NCI-H2227 (cell line): ENCODE data around the gene SCN4B.

ENCODE experiments used
- DNase-seq: peaks from one replicate; lab custom pipeline; 2025; ENCODE audit not compliant: unreplicated experiment; lab: John Stamatoyannopoulos, UW

The SCN4B gene

DNA sequence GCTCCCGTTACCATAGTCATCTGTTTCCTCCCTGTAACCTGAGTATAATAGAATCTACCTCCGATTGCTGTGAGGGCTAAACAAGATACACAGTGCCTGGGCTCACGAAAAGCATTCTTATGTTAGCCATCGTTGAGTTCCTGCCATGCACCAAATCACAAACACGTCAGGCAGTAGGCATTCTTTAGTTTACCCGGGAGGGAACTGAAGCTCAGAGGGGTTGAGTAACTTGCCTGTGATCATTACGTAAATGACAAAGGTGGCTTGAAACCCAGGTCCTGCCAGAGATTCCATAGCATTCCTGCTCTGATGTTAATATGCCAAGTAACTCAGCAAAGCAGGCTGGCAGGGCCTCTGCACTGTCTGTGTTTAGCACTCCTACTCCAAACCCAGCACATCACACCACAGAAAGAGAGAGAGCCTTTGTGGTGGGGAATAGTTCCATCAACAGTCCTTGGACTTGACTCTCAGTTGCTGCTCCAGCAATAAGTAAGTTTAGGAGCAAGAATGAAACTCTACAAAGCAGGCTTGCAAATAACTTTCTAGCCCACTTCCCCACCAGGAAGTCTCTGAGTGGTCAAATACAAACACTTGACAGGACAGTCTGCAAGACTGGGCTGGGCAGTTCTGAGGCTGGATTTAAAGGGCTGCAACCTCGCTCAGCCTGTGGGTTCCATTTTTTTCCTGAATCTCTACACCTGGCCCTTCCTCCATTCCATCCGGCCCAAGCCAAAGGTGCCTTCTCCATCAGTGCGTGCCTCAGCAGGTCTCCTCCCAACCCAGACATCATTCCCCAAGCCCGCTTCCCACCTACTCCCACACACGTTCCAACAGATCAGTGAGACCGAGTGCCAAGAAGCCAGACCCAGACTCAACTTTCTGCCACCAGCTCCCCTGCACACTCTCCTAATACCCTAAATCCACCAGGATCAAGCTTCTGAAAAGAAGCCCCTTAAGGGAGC lies 22.7 kb upstream of the SCN4B start:
- DNase-seq, result no peak

DNA sequence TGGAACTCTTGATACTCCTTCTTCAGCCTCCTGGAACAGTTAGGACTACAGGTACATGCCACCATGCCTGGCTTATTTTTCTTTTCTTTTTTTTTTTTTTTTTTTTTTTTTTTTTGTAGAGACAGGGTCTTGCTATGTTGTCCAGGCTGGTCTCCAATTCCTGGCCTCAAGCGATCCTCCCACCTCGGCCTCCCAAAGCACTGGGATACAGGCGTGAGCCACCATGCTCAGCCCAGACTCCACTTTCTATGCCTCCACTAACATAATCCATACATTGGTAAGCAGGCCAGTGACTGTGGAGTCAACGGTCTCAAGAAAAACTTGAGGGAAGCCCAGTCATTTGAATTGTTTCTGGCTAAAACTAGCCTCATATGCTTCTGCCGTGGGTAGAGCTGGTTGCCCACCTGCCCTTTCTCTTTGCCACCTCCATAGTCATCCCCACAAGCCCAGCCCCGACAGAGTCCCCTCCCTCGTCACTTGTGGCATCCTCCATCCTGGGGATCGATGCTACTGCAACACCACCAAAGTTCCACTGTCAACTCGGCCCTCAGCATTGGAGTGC lies 21.5 kb upstream of the SCN4B start:
- no peak for DNase-seq

DNA sequence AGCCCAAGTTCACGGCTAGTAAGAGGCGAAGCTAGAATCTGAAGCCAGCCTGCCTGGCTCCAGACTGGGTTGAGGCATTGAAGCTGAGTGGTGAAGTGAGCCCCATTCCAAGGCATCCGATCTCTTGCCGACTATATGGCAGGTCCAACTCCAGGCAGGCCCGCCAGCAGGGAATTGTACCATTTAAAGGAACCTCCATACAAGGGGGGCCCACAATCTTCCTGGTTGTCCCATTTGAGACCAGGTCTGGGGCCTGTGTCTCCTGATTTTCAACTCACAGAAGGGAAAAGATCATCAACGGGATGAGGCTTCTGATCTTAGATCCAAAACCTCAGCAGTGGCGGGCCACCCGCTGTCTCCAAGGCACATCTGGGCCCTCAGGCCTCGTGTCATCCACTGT lies 19.7 kb upstream of the SCN4B start:
- no peak for DNase-seq

DNA sequence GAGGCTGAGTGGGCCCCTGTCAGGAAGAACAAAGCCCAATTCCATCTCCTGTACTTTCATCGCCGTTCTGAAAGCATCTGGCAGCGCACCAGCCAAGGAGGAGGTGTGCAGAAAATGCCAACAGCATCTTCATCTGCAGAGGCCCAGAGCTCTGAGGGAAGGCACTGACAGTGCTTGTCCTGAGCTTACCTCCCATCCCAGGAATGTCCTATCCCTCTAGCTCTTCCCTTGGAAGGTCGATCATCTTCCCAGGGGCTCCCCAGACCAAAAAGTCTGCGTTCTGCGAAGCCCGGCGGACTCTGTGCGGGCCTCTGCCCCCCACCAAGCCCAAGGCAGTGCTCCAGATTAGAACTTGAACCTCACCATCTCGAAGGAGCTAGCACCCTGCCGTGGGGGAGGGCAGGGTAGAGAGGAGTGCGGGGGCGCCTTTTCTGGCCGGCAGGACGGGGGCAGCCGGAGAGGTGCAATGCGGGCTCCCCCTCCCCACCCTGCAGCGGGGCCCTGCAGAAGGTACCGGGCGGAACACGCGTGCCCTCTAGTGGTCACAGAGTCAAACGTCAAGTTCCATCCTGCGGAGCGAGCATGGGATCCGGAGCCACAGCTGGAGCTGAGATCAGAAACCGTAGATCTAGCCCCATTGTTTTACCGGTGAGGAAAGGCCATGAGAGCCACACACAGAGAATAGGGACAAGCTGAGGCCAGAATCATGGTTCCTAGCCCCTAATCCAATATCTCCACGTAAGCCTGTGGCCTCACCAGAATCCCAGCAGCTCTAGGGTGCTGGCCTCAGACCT lies 18.8 kb upstream of the SCN4B start:
- DNase-seq, result peak; percentile 78

DNA sequence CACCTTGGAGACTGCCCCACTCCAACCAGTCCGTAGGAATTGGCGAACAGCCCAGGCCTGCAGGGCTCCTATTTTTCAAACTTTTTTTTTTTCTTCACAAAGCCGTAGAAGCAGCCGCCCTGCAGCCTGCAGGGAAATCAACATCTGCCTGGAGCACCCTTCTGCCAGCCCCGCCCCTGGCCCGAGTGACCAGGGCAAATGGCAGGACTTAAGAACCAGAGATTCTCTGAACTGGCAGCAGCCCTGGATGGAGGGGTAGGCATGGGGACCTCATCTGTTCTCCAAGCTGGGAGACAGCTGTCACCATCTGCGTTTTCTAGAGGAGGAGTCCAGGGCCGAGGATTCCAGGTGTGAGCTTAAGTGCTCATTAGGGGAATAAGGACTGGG lies 18.3 kb upstream of the SCN4B start:
- DNase-seq, result no peak

DNA sequence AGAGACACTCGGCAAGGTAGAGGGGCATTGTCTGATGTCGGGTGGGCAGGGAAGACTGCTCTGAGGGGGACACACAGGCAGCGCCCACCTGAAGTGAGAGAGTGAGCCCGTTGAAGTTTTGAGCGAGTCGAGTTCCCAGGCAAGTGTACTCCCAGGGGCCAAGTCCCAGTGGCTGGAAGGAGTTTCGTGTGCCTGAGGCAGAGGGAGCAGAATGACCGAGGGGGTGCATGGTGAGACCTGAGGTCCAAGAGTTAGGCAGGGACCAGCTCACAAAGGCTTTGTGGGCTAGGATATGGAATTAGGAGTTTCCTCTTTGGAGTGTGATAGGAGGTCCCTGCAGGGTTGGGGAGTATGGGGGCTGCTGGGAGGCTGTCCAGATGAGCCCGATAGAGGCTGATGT lies 17.6 kb upstream of the SCN4B start:
- no peak for DNase-seq

DNA sequence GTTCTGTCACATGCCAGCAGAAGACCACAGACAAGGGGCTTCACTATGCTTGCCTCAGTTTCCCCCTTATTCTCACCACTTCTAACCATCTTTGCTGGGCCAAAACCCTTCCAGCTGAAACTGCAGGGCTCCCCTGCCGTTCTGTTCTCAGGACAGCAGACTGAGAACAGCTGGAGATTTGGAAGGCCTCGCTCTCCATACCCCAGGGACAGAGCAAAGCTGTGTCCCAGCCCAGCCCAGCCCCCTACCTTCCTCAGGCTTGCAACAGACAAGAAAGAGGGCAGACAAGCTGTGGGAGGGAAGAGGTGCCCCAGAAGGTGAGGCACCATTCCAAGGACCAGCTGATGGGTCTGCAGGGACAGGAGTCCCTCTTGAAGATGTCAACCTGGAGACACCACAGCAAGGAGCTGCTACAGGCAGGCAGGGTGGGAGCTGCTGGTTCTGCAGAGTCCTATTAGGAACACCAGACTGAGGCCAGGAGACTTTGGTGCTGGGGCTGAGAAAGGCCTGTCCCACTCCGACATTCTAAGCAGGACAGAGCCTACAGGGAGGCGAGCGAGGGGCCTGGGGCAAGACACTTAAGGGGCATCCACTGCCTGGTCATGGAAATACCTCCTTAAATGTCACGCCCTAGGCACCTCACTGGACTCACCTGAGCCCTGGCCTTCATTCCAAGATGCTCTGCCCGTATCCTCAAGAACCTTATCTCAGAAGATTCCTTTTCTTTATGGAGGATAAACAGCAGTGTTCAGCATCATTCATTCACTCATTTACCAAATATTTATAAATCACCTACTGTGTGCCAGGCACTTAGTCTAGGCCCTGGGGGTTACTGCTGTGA lies 16.9 kb upstream of the SCN4B start:
- no peak for DNase-seq

DNA sequence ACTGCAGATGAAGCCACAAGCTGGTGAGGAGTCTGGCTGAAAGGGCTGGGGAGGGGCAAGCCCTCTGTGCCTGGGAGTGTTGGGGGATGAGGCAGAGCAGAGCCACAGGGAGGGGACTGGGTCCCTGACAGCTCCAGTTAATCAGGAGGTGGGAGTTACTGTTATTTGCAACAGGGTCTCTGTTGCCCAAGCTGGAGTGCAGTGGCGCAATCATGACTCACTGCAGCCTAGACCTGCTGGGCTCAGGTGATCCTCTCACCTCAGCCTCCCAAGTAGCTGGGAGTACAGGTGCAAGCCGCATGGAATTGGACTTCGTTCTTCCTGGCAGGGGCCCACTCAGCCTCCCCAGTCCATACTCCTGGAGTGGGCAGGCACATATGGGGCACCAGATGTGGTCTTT lies 16.1 kb upstream of the SCN4B start:
- DNase-seq, result no peak

DNA sequence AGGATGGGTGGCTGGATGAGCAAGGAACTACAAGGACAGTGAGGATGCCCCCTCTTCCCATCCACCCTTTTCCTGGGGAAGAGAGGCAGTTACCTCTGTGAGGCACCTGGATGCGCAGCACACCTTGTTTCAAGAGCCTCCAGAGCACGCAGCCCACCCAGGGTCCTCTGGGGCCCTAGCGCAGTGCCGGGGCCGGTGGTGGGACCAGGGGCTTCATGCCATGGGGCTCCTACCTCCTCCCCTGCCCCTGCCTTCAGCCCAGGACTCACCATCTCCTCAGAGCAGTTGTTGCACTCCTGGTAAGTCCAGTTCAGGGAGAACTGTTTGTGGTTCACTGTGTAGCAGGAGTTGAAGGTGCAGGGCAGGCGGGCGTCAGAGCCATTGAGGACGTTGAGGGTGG lies 15.7 kb upstream of the SCN4B start:
- DNase-seq, result no peak

DNA sequence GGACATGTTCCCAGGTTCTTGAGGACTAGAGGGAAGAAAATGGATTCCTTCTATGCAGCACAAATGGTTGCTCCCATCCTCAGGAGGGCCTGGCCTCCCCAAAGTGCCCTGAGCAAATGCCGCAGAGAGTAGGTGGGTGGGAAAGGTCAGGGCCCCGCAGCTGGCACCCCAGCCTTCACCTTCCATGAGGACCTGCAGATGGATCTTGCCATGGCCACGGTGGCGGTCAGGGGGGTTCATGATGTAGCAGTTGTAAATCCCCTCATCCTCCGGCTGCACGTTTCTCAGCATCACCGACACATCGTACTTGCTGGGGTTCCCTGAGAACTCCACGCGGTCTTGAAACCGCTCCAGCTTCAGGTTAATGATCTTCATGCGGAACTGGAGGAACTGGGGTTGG lies 15.3 kb upstream of the SCN4B start:
- no peak for DNase-seq

DNA sequence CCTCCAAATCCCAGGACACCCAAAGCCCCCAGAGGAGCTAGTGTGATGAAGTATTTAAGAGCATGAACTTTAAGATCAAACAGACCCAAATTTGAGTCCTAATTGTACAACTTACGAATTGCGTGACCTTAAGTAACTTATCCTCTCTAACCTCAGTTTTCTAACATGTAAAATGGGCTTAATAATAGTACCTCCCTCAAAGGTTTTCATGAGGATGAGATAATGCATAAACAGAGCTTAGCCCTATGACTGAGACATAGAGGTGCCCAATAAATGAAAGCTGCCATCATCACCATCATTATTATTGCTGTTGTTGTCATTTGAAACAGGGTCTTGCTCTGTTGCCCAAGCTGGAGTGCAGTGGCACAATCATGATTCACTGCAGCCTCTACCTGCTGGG lies 14.6 kb upstream of the SCN4B start:
- no peak for DNase-seq

DNA sequence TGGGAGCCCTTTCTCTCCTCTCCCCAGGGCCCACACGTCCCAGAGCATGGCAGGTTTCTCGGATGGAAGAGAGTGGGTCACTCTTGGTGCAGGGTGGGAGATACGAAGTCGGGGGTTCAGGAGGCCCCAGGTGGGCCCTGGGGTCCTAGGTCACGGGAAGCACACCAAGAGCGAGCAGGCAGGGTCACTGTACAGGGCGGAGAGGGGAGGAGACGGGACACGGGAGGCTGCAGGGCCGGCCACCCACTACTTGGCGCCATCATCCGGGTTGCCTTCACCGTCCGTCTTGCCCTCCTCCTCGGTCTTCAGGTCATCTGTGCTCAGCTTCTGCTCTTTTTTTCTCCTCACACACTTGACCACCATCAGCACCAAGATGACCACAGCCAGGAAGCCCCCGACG lies 14.0 kb upstream of the SCN4B start:
- no peak for DNase-seq

DNA sequence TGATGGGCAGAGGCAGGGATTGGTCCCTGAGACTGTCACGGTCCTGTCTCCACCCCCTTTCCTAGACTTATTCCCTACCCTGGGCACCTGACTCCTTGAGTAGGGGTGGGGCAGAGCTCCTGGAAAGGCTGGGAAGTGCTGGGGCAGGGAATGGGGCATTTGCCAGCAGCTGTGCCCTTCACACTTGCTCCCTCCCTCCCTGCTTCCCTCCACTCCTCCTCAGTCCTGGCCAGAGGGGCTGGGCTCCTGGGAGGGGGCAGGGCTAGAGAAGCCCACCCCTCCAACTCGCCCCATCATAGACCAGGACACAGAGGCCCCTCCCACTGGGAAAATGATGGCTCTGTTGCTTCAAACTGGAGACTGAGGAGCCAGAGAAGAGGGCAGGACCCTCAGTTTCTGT lies 12.3 kb upstream of the SCN4B start:
- no peak for DNase-seq

DNA sequence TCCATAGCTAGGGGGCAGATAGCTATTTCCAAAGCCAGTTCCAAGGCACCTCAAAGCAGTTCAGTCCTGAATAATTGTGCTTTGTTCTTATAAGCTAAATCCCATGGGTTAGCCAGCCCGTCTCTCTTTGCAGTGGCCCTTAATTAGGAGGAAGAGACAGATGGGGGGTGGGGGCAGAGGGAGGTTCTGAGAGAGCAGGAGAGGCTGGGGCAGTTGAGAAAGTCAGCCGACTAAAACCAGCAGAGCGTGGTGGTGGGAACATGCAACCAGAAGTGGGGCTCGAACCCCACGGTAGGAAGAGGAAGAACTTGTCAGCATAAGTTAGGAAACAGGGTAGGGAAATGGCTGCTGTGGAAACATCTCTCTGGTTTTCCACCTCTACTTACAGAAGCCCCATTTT lies 10.9 kb upstream of the SCN4B start:
- no peak for DNase-seq

DNA sequence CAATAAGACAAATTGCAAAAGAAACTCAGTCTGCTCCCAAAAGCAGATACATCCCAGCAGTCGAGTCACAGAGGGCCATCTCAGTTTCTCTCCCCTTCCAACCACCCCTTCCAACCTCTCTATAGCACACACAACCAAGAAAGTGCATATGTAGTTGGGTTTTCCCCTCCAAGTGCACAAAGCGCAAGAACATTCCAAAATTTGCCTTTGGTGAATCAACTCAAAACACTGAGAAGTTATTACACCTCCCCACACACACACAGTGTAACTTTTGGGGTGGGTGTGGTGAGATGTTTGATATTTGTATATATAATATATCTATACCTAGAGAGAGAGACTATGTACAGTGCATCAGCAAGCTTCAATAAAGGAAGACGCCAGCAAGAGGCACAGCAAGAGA lies 10.2 kb upstream of the SCN4B start:
- no peak for DNase-seq

DNA sequence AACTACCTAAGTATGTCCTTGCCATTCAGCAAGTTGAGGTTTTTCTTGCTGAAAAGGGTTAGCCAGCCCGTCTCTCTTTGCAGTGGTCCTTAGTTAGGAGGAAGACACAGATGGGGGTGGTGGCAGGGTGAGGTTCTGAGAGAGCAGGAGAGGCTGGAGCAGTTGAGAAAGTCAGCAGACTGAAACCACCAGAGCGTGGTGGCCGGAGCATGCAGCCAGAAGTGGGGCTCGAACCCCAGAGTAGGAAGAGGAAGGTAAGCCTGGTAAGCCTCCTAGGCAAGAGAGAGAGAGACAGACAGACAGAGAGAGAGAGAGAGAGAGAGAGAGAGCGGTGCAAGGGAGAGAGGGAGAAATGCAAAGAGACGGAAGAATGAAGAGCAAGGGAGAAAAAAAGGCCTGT lies 9.2 kb upstream of the SCN4B start:
- no peak for DNase-seq

DNA sequence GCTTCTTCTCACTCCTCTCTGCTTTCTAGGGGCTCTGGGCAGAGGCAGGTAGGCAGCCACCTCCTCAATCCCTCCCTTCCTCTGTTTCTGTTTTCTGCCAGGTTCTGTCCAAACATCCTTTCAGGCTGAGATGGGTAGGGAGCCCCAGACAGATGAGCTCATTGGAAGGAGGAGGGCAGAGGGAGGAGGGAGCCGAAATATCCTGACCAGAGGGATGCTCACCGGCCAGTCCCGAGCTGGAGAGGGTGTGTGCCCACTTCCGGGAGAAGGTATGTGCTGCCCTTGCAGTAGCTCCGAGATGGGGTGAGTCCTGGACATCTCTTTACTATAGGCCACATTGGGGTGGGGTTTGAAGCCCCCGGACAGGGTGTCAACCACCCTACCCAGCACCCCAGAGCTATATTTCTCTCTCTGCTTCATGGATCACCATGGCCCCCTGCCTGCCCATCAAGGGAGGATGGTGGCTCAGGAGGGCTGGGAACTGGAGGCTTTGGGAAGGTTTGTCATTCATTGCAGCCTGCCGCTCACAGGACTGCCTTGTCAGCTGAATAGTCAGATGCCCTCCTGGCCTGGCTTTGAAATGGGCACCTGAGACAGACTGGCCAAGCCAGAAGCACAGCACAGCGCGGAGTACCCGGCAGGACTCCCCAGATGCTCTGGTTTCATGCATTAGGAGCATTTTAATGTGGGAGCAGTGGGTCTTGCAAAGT lies 4.7 kb upstream of the SCN4B start:
- DNase-seq, result no peak

DNA sequence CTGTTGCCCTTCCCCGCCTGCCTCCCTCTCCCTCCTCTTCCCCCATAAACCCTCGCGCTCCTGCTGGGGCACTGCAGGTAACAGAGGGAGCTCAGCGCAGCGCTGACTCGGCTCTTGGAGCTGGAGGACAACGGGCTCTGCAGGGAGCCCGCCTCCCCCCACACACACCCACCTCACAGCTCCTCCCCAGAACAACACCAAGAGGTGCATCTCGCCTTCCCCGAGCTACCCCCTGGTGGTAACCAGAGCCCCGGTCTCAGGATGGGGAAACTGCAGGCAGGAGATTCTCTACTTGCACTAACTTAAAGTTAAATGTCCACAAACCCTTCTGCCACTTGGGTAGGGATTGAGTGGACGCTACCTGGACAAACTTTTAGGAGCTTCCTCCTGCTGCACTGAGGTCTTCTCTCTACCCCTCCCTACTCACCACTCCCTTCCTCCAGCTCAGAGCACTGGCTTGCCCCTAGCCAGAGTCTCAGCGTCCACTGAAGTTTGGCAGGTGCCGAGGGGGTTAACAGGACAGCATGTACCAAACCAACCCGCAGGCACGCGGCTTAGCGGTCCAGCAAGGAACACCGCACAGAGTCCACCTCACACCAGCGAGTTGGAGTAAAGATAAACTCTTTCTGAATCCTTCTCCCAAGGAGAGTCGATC lies 4.0 kb upstream of the SCN4B start:
- peak; percentile 18 for DNase-seq

DNA sequence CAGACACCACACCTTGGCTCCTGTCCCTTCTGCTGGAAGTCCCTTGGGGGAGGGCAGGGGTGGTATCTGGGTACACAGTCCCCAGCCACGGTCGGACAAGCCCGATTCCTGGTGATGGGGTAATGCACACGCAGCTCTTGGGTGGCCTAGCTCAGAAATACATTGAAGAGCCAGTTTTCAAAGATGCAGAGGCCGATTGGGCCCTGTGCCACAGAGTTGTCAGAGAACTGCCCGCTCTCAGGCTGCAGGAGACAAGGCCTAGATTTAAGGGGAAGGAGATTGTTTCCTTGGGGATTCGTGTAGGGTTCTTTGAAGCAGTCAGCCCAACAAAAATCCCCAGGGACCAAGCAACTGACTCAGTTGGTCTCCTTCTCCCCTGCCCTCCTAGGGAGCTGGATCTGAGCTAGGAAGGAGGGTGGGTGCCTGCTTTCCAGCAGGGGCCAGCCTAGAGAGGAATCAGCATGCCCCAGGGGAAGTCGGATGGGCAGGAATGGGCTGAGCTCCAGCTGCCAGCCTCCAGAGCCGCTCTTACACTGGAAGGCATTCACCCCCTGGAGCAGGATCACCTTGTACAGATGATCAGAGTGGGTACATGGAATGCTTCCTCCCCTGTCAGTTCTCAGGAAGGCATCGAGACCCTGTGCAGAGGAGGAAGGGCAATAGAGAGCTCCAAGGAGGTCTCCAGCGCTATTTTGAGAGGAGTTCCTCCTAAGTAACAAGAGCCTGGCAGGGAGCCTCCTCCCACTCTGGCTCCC lies 3.3 kb upstream of the SCN4B start:
- no peak for DNase-seq
